Measurements from ENCODE around the gene DGKG. TPM values are rescaled to one million over a fixed set of nuclear protein-coding genes. Genes with fewer than 3 reads are reported as not detected.
A peak's percentile ranks its signal among the peaks of the same experiment; 100 is the strongest.

The DGKG gene
- total and polyA plus RNA-seq, 2 donors (not counting 1 experiment from before 2014, with no cell fraction given): 0.67 to 10.9 TPM

DNA sequence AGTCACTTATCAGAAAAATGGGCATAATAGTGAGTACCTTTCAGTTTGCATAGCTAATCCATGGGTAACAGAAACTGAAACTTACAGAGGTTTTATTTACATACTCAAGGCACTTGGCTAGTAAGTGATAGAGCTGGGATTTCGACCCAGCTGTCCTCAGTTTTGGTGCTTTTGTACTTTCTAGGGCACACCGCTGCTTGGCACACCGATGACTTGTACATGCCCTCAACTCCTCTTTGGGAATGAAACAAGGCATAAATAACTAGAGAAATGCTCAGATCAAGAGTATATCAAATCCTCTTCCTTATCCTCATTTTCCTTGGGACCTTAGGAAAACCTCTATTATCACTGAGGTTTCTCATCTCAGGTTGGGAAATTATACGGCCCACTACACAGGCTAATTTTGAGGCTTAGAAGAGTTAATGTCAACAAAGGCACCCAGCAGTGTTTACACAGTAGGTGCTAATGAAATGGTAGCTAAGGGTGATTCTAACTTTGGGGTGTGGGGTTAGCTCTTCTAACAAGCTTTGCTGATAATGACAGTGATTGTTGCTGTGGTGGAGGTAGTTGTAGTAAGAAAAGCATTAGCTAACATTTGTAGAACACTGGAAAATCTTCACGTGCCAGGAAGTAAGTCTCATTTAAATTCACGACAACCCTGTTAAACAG, 20.3 kb upstream of the DGKG start:
- Mint-ChIP-seq H3K4me1 (peaks cover 19% of the 10 kb centered on the region), H3K27ac (peak overlapping the region; percentile 27), H3K4me3 (no peak overlapping the region), H3K9me3 (ENCODE audit: insufficient read depth) (peaks cover 4% of the 10 kb centered on the region), H3K27me3 (no peaks in the 10 kb centered on the region)
- H2AFZ ChIP-seq (ENCODE audit: insufficient read depth, low read depth, low read length, poor library complexity, severe bottlenecking): peak overlapping the region; percentile 13
- TF ChIP-seq EZH2 (IDR thresholded peaks at IDR 0.05; ENCODE audit: borderline replicate concordance, insufficient read depth, low read depth, low read length, poor library complexity, severe bottlenecking): no peak
- TF ChIP-seq, protein P1, sequence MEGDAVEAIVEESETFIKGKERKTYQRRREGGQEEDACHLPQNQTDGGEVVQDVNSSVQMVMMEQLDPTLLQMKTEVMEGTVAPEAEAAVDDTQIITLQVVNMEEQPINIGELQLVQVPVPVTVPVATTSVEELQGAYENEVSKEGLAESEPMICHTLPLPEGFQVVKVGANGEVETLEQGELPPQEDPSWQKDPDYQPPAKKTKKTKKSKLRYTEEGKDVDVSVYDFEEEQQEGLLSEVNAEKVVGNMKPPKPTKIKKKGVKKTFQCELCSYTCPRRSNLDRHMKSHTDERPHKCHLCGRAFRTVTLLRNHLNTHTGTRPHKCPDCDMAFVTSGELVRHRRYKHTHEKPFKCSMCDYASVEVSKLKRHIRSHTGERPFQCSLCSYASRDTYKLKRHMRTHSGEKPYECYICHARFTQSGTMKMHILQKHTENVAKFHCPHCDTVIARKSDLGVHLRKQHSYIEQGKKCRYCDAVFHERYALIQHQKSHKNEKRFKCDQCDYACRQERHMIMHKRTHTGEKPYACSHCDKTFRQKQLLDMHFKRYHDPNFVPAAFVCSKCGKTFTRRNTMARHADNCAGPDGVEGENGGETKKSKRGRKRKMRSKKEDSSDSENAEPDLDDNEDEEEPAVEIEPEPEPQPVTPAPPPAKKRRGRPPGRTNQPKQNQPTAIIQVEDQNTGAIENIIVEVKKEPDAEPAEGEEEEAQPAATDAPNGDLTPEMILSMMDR (IDR thresholded peaks at IDR 0.05): no peak
- intact Hi-C loops (cut with micrococcal nuclease): no loop called here
- ChIA-PET POLR2A (no interaction called here), CTCF (interaction anchor here (1.0 kb wide), 2 partner anchors 123 to 157 kb away, joined by 3 read pairs; no protein-coding TSS in a partner anchor)
- 47% methylated on average over 2 of the region's 6 CpGs for WGBS (ENCODE audit: insufficient coverage)
- DNase-seq: no peak
- ATAC-seq (ENCODE audit: low read depth): peak; percentile 24
- no peak overlapping the region for H3K4me2 ChIP-seq (replicated peaks; ENCODE audit: low read depth, low read length, poor library complexity, severe bottlenecking)
- H3K4me1 ChIP-seq (ENCODE audit: control insufficient read depth in 2 of 2, insufficient read depth in 2 of 2, low read length in 2 of 2): peaks cover 7 to 9% of the 10 kb centered on the region in 2 donors
- no peaks in the 10 kb centered on the region for H4K20me1 ChIP-seq (ENCODE audit: control insufficient read depth, insufficient read depth, low read length, poor library complexity, severe bottlenecking)
- H3K27me3 ChIP-seq (replicated peaks in 1 of 4; ENCODE audit: control extremely low read depth in 1 of 4, control insufficient read depth in 3 of 4, insufficient read depth in 4 of 4, low read length in 3 of 4): peaks cover 0 to 3% (median 0%) of the 10 kb centered on the region in 4 experiments
- H3K79me2 ChIP-seq (ENCODE audit: control insufficient read depth, insufficient read depth, low read length): no peaks in the 10 kb centered on the region
- H3K4me3 ChIP-seq (ENCODE audit: control extremely low read depth in 1 of 5, extremely low read depth in 1 of 5, insufficient read depth in 1 of 5, low read depth in 2 of 5, low read length in 4 of 5): no peak overlapping the region
- no peak overlapping the region for H3K27ac ChIP-seq (ENCODE audit: low read length in 2 of 2)
- no peaks in the 10 kb centered on the region for H3K36me3 ChIP-seq (replicated peaks in 1 of 2; ENCODE audit: control extremely low read depth in 1 of 2, control insufficient read depth in 1 of 2, extremely low read depth in 1 of 2, insufficient read depth in 2 of 2, low read length in 1 of 2)
- no peaks in the 10 kb centered on the region for H3K9me3 ChIP-seq (ENCODE audit: control extremely low read depth in 1 of 3, control insufficient read depth in 2 of 3, insufficient read depth in 1 of 3, low read length in 2 of 3)
- no peak overlapping the region for H3K9ac ChIP-seq (ENCODE audit: low read length)

DNA sequence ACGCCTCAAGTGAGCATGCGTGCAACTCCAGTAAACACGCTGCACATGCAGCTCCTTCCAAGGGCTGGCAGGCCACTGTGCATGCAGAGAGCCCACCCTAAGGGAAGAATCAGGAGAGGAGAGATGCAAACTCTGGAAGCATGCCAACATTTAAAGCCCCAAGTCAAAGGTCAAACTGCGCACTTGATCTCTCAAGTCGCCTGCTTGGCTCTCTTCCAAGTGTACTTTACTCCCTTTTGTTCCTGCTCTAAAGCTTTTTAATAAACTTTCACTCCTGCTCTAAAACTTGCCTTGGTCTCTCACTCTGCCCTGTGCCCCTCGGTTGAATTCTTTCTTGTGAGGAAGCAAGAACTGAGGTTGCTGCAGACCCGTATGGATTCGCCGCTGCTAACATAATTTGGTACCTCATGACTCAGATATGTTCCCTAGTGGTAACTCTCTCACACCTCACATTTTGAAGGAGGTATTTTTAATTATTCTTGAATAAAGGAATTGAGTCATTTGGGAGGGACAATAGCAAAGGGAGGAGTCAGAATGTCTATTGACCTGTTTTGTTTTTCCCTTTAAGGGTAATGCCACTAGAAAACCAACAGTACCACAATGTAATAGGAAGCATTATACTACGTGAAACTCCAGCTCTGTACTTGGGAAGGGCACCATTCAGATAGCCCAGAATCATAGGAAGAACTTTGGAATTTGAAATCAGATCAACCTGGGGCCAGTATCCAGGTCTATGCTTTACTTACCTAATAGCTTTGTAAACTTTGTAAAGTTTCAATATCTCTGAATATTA, 19.6 kb upstream of the DGKG start:
- Mint-ChIP-seq H3K27ac (no peak overlapping the region), H3K4me1 (peaks cover 19% of the 10 kb centered on the region), H3K9me3 (ENCODE audit: insufficient read depth) (peaks cover 4% of the 10 kb centered on the region), H3K27me3 (no peaks in the 10 kb centered on the region), H3K4me3 (no peak overlapping the region)
- no peak for TF ChIP-seq EZH2 (IDR thresholded peaks at IDR 0.05; ENCODE audit: borderline replicate concordance, insufficient read depth, low read depth, low read length, poor library complexity, severe bottlenecking)
- TF ChIP-seq, protein P1 (IDR thresholded peaks at IDR 0.05): no peak
- DNase-seq (no peak), ATAC-seq (ENCODE audit: low read depth) (no peak)
- Histone ChIP-seq H2AFZ (ENCODE audit: insufficient read depth, low read depth, low read length, poor library complexity, severe bottlenecking) (peak overlapping the region; percentile 13), H3K27ac (ENCODE audit: low read length in 2 of 2) (no peak overlapping the region), H3K4me1 (ENCODE audit: control insufficient read depth in 2 of 2, insufficient read depth in 2 of 2, low read length in 2 of 2) (peaks cover 7 to 9% of the 10 kb centered on the region in 2 donors), H3K36me3 (replicated peaks in 1 of 2; ENCODE audit: control extremely low read depth in 1 of 2, control insufficient read depth in 1 of 2, extremely low read depth in 1 of 2, insufficient read depth in 2 of 2, low read length in 1 of 2) (no peaks in the 10 kb centered on the region), H3K9ac (ENCODE audit: low read length) (no peak overlapping the region), H3K4me2 (replicated peaks; ENCODE audit: low read depth, low read length, poor library complexity, severe bottlenecking) (no peak overlapping the region), H4K20me1 (ENCODE audit: control insufficient read depth, insufficient read depth, low read length, poor library complexity, severe bottlenecking) (no peaks in the 10 kb centered on the region), H3K27me3 (replicated peaks in 1 of 4; ENCODE audit: control extremely low read depth in 1 of 4, control insufficient read depth in 3 of 4, insufficient read depth in 4 of 4, low read length in 3 of 4) (peaks cover 0 to 3% (median 0%) of the 10 kb centered on the region in 4 experiments), H3K4me3 (ENCODE audit: control extremely low read depth in 1 of 5, extremely low read depth in 1 of 5, insufficient read depth in 1 of 5, low read depth in 2 of 5, low read length in 4 of 5) (no peak overlapping the region), H3K9me3 (ENCODE audit: control extremely low read depth in 1 of 3, control insufficient read depth in 2 of 3, insufficient read depth in 1 of 3, low read length in 2 of 3) (no peaks in the 10 kb centered on the region), H3K79me2 (ENCODE audit: control insufficient read depth, insufficient read depth, low read length) (no peaks in the 10 kb centered on the region)
- intact Hi-C loops (cut with micrococcal nuclease): no loop called here
- CTCF ChIA-PET: interaction anchor here (1.0 kb wide), 2 partner anchors 122 to 158 kb away, joined by 3 read pairs; no protein-coding TSS in a partner anchor
- POLR2A ChIA-PET: no interaction called here
- 95% methylated on average over 6 of the region's 10 CpGs for WGBS (ENCODE audit: insufficient coverage)

Measured in B cell (primary cell).